Psoas muscle (tissue), 8 donors: ENCODE results near the gene CLSTN2. TPM values are rescaled to one million over a fixed set of nuclear protein-coding genes. Genes with fewer than 3 reads are reported as not detected.
A peak's percentile ranks its signal among the peaks of the same experiment; 100 is the strongest.

ENCODE experiments used
- ATAC-seq, 4 donors: fragments of 200-7000 bp; cut with Tn5 transposase; one replicate each; pipeline ENCODE4 v1.9.1; 2020; ENCODE audit warnings: moderate library complexity in 3 of 4, mild to moderate bottlenecking in 2 of 4
- DNase-seq, 2 donors: peaks; one replicate each; pipeline ENCODE4 v3.0.0-alpha.2; 2020
- H3K27ac ChIP-seq: fragments of 200-600 bp; one replicate; pipeline ENCODE4 v1.8.0; 2022
- H3K27me3 ChIP-seq, 3 donors: fragments of 200-600 bp in 1 of 3; one replicate each; pipeline versions ENCODE4 v1.6.1 to v1.8.0; 2013 to 2022; ENCODE audit warnings: low read length in 2 of 3, mild to moderate bottlenecking in 2 of 3, moderate library complexity in 1 of 3; ENCODE audit not compliant: insufficient read depth in 3 of 3
- H3K36me3 ChIP-seq, 2 donors: fragments of 200-600 bp in 1 of 2; one replicate each; pipeline versions ENCODE4 v1.6.1 to v1.8.0; 2013 to 2022; ENCODE audit warnings: low read depth in 1 of 2, mild to moderate bottlenecking in 1 of 2, moderate library complexity in 1 of 2; ENCODE audit not compliant: insufficient read depth in 1 of 2
- H3K4me1 ChIP-seq: fragments of 200-600 bp; one replicate; pipeline ENCODE4 v1.8.0; 2022
- H3K4me3 ChIP-seq: fragments of 200-600 bp; one replicate; pipeline ENCODE4 v1.8.0; 2022; ENCODE audit warnings: mild to moderate bottlenecking
- H3K9me3 ChIP-seq: fragments of 200-600 bp; one replicate; pipeline ENCODE4 v1.8.0; 2022
- CTCF ChIP-seq: fragments of 200-600 bp; IDR thresholded peaks from one replicate; pipeline ENCODE4 v1.8.0; 2022; ENCODE audit warnings: antibody characterized with exemption
- WGBS, 3 donors: extraction: QIAGEN DNeasy Blood & Tissue Kit; methylation state at CpG; one replicate each; pipeline versions ENCODE4 v1.1.6 to v1.1.7; 2013; 5-methylcytosine and 5-hydroxymethylcytosine counted together
- intact Hi-C, 2 donors: fragments of 100-400 bp; cut with DNase I; formaldehyde crosslinking; loops; one replicate each; pipeline versions ENCODE4 v1.11.0 to v1.14.2; 2022
- polyA plus RNA-seq, 3 donors: library from polyadenylated mRNA; stranded (reverse); fragments of 200-250 nt; gene quantifications; one replicate each; pipeline ENCODE4 v1.2.3, GENCODE V29; 2013
- total RNA-seq, 4 donors: library from RNA; stranded (reverse); fragmentation: NEBNext Ultra II Directional in 2 of 4; extraction: Animal tissue kit (Norgen Biotek cat#: 25700) in 2 of 4; gene quantifications; one replicate each; pipeline versions ENCODE4 v1.2.1 to v1.2.4, GENCODE V29; 2021 to 2023
- donor health status: healthy with polysubstance abuse.
- donor health status: DM: no; HTN: no; CAD: no; lungs with moderate emphysema.
- donor health status: Bipolar disorder and iron deficiency.
- donor health status: healthy.
- donor health status: DM: yes; HTN: yes; CAD: no.
- donor health status: DM: no; HTN: no; CAD: no.
- donor health status: DM: no; HTN: no; CAD: no.
- donor health status: DM: yes; HTN: yes; CAD: no.

CLSTN2 gene
- total and polyA plus RNA-seq, 7 donors, result 0.24 to 5.0 (median 1.5) TPM

DNA sequence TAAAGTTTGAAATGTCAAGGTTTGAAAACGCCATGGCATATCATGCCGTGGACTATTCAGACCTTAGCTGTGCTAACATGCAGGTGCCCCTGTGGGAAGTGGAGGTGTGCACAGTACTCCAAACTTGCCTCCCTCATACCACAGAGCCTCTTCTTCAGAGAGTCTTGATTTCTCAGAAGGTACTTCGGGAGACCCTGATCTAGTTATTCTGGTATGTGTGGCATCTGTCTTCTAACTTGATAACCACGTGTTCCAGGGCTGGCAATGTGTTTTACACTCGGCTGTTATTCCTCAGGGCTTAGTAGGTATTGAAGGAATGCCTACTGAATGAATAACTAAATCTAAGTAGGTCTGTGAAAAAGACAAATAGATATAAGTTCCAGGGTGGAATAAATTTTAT is 309.9 kb downstream of the CLSTN2 start:
- WGBS, 3 donors, result 54 to 69% (median 60%) methylated on average over 5 of the region's 5 CpGs
- intact Hi-C loops, result no loop called here
- DNase-seq, result no peak
- Histone ChIP-seq H3K9me3 (no peaks in the 10 kb centered on the region), H3K27me3 (no peaks in the 10 kb centered on the region), H3K4me3 (no peak overlapping the region), H3K4me1 (peaks cover 12% of the 10 kb centered on the region), H3K36me3 (no peaks in the 10 kb centered on the region), H3K27ac (no peak overlapping the region)
- ATAC-seq, result no peak
- no peak for TF ChIP-seq CTCF

DNA sequence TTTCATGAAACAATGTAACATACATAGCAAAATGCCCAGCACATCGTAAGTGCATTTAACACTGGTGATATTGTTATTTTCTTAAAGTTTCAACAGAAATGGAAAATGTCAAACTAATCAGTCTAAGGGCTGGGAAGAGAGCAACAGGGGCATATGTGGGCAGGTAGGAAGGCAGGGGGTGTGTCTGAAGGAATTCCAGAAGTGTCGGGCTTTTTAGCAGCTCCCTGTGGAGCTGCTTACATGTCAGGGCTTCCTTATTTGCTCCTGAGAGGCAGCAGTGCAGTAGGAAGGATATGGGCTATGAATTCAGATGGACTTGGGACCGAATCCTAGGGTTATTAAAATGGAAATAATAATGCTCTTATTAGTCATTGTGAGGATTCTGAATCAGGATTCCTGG is 311.6 kb downstream of the CLSTN2 start:
- no peaks in the 10 kb centered on the region for H3K36me3 ChIP-seq
- TF ChIP-seq CTCF, result no peak
- no peaks in the 10 kb centered on the region for H3K27me3 ChIP-seq
- H3K4me3 ChIP-seq, result no peak overlapping the region
- ATAC-seq (no peak), DNase-seq (no peak)
- intact Hi-C loops, result no loop called here
- peaks cover 12% of the 10 kb centered on the region for H3K4me1 ChIP-seq
- no peaks in the 10 kb centered on the region for H3K9me3 ChIP-seq
- no peak overlapping the region for H3K27ac ChIP-seq
- WGBS, 3 donors, result 58 to 60% (median 59%) methylated on average over 3 of the region's 3 CpGs

DNA sequence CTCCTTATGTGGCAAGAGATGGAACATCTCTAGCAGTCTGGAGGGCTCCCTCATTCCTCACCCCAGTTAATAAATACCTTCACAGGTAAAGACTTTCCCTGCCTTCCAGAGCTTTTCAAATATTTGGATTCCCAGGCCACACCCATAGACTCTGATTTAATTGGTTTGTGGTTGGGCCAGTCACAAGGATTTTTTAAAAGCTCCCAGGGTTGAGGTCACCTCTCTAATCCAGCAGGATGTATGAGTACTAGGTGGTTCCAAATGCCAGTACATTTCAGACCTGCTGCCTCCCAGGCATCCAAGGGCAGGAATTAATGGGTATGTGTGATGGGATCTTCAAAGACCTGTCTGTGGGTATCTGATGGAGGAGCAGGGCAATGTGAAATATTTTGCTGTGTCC is 312.8 kb downstream of the CLSTN2 start:
- no peaks in the 10 kb centered on the region for H3K36me3 ChIP-seq
- intact Hi-C loops, result no loop called here
- H3K27ac ChIP-seq, result no peak overlapping the region
- H3K4me1 ChIP-seq, result peaks cover 7% of the 10 kb centered on the region
- no peak for ATAC-seq
- H3K27me3 ChIP-seq, result no peaks in the 10 kb centered on the region
- no peak for DNase-seq
- no peak for TF ChIP-seq CTCF
- no peaks in the 10 kb centered on the region for H3K9me3 ChIP-seq
- no peak overlapping the region for H3K4me3 ChIP-seq

GRCh38 chr3:140249188-140249587 is 314.2 kb downstream of the CLSTN2 start:
- 79 to 84% (median 82%) methylated on average over 3 of the region's 3 CpGs for WGBS, 3 donors
- Histone ChIP-seq H3K27ac (no peak overlapping the region), H3K27me3 (no peaks in the 10 kb centered on the region), H3K9me3 (no peaks in the 10 kb centered on the region), H3K36me3 (no peaks in the 10 kb centered on the region), H3K4me1 (no peaks in the 10 kb centered on the region), H3K4me3 (no peak overlapping the region)
- TF ChIP-seq CTCF, result no peak
- ATAC-seq (peak in 3 of 4 donors; percentile 51 to 63 (median 63)), DNase-seq (peak in 1 of 2 donors; percentile 52)
- intact Hi-C loops, result no loop called here
